ENCODE data around the gene MUC5AC.

DNA sequence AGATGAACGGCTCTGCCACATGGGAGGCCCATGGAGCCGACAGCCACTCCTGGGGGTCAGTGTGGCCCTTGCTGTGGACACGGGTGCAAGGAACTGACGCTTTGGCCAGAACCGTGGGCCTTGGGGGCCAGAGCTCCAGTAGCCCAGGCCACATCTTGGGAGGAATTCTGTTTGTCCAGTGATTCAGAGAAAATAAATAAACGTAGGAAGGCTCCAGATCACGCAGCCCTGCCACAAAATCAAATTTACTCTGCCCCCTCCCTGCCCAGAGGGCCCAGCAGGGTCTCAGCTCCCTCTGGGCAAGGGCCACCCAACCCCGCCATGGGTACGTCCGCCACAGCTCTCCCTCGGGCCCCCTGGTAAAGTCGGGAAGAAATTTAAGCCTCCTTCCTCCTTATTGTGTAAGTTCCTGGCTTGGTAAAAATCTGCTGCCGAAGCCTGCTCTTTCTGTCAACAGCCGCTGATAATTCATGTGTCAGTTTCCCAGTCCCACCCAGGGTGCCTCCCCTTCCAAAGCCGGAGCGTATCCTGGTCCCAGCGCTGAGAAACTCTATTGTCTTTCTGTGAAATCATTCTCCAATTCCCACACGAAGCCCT lies 6.9 kb upstream of the MUC5AC start:
- TF ChIP-seq EZH2 (IDR thresholded peaks at IDR 0.05; ENCODE audit: insufficient read depth, poor library complexity, severe bottlenecking) = no peak
- TF ChIP-seq EZH2phosphoT487 (IDR thresholded peaks at IDR 0.05; ENCODE audit: insufficient read depth, low read depth) = no peak

Measured in GM23248 (cell line).